DND-41 (cell line): ENCODE measurements around the gene PLSCR1.
A peak's percentile ranks its signal among the peaks of the same experiment; 100 is the strongest.

Source experiments
- ATAC-seq: fragments of 200-7000 bp; cut with Tn5 transposase; 3 replicates; pipeline ENCODE4 v1.9.1; 2021; ENCODE audit warnings: low read depth; ENCODE audit not compliant: insufficient read depth
- DNase-seq: peaks from one replicate; pipeline ENCODE4 v3.0.0-alpha.2; 2020
- H2AFZ ChIP-seq: 2 replicates; pipeline ENCODE4 v1.6.0; 2012; ENCODE audit warnings: low read depth, low read length
- H3K27ac ChIP-seq: 2 replicates; pipeline ENCODE4 v1.5.1; 2012; ENCODE audit warnings: low read length, inconsistent platforms
- H3K27me3 ChIP-seq: fragments of 200-600 bp; sonication (generic); 2 replicates; pipeline ENCODE4 v1.6.0; 2012; ENCODE audit warnings: low read length, mild to moderate bottlenecking, inconsistent platforms; ENCODE audit not compliant: insufficient read depth, poor library complexity
- H3K36me3 ChIP-seq: 2 replicates; pipeline ENCODE4 v1.5.1; 2012; ENCODE audit warnings: low read length, inconsistent platforms; ENCODE audit not compliant: insufficient read depth
- H3K4me1 ChIP-seq: 2 replicates; pipeline ENCODE4 v1.5.1; 2012; ENCODE audit warnings: mild to moderate bottlenecking, low read length; ENCODE audit not compliant: insufficient read depth
- H3K4me2 ChIP-seq: 2 replicates; pipeline ENCODE4 v1.6.0; 2012; ENCODE audit warnings: mild to moderate bottlenecking, moderate library complexity, low read length, inconsistent platforms; ENCODE audit not compliant: insufficient read depth
- H3K4me3 ChIP-seq, 2 experiments: fragments of 200-600 bp in 1 of 2; shearing (Covaris generic) in 1 of 2; 2 replicates each; pipeline ENCODE4 v1.5.1; 2012 to 2016; ENCODE audit warnings: inconsistent platforms in 2 of 2, low read length in 2 of 2, mild to moderate bottlenecking in 2 of 2, low read depth in 1 of 2, moderate library complexity in 1 of 2
- H3K79me2 ChIP-seq: 2 replicates; pipeline ENCODE4 v1.6.0; 2012; ENCODE audit warnings: low read length, inconsistent platforms; ENCODE audit not compliant: insufficient read depth
- H3K9ac ChIP-seq: 2 replicates; pipeline ENCODE4 v1.6.0; 2012; ENCODE audit warnings: low read depth, mild to moderate bottlenecking, inconsistent platforms, low read length, moderate library complexity
- H3K9me3 ChIP-seq: 2 replicates; pipeline ENCODE4 v1.5.1; 2012; ENCODE audit warnings: low read length, moderate library complexity, mild to moderate bottlenecking, inconsistent platforms; ENCODE audit not compliant: insufficient read depth, severe bottlenecking
- H4K20me1 ChIP-seq: 2 replicates; pipeline ENCODE4 v1.6.0; 2012; ENCODE audit warnings: low read length; ENCODE audit not compliant: insufficient read depth
- CTCF ChIP-seq: IDR thresholded peaks from 2 replicates; pipeline ENCODE4 v1.5.1; 2012; ENCODE audit warnings: borderline replicate concordance, low read length, moderate library complexity, mild to moderate bottlenecking; ENCODE audit not compliant: poor library complexity, severe bottlenecking; ENCODE audit errors: extremely low read depth
- EZH2 ChIP-seq: IDR thresholded peaks from 3 replicates; pipeline ENCODE4 v1.6.1; 2012; ENCODE audit warnings: borderline replicate concordance, low read depth, mild to moderate bottlenecking, moderate library complexity, low read length, inconsistent platforms; ENCODE audit not compliant: severe bottlenecking

The PLSCR1 gene

GRCh38 chr3:146513386-146514051 lies 30.9 kb downstream of the PLSCR1 start:
- peaks cover 29% of the 10 kb centered on the region for H3K36me3 ChIP-seq
- peak; percentile 42; the same call in 1 of the 3 replicates for ATAC-seq
- no peak overlapping the region for H3K4me3 ChIP-seq
- no peaks in the 10 kb centered on the region for H4K20me1 ChIP-seq
- no peaks in the 10 kb centered on the region for H3K4me1 ChIP-seq
- no peak overlapping the region for H3K27ac ChIP-seq
- H3K4me2 ChIP-seq: no peak overlapping the region
- no peak overlapping the region for H3K9ac ChIP-seq
- H3K27me3 ChIP-seq: no peaks in the 10 kb centered on the region
- H3K79me2 ChIP-seq: no peaks in the 10 kb centered on the region
- DNase-seq: no peak
- TF ChIP-seq EZH2: no peak
- TF ChIP-seq CTCF: no peak
- H2AFZ ChIP-seq: no peak overlapping the region
- no peaks in the 10 kb centered on the region for H3K9me3 ChIP-seq

- H3K4me1 ChIP-seq: no peaks in the 10 kb centered on the region
- no peak overlapping the region for H3K27ac ChIP-seq
- H3K36me3 ChIP-seq: peaks cover 24% of the 10 kb centered on the region
Measured at GRCh38 chr3:146511402-146512134, 32.8 kb downstream of the PLSCR1 start.

GRCh38 chr3:146507331-146508120 lies 36.9 kb downstream of the PLSCR1 start:
- H2AFZ ChIP-seq: no peak overlapping the region
- no peaks in the 10 kb centered on the region; the same call in 1 of the 2 replicates for H3K36me3 ChIP-seq
- H3K79me2 ChIP-seq: no peaks in the 10 kb centered on the region
- H3K27ac ChIP-seq: no peak overlapping the region
- ATAC-seq: no peak
- no peak overlapping the region for H3K4me2 ChIP-seq
- no peaks in the 10 kb centered on the region for H3K4me1 ChIP-seq
- DNase-seq: no peak
- no peak overlapping the region for H3K9ac ChIP-seq
- no peak overlapping the region for H3K4me3 ChIP-seq
- TF ChIP-seq CTCF: no peak
- TF ChIP-seq EZH2: no peak
- no peaks in the 10 kb centered on the region for H4K20me1 ChIP-seq
- H3K27me3 ChIP-seq: no peaks in the 10 kb centered on the region
- H3K9me3 ChIP-seq: no peaks in the 10 kb centered on the region

More at GRCh38 chr3:146511402-146512134, 32.8 kb downstream of the PLSCR1 start:
- Histone ChIP-seq H3K4me3 (no peak overlapping the region), H3K9ac (no peak overlapping the region), H3K79me2 (no peaks in the 10 kb centered on the region), H2AFZ (no peak overlapping the region), H3K4me2 (no peak overlapping the region), H4K20me1 (no peaks in the 10 kb centered on the region), H3K27me3 (no peaks in the 10 kb centered on the region), H3K9me3 (no peaks in the 10 kb centered on the region)
- DNase-seq (no peak), ATAC-seq (no peak)
- TF ChIP-seq EZH2 (no peak), CTCF (no peak)
